Astrocyte (in vitro differentiated cells and primary cell): ENCODE data around the gene FAM234B. TPM values are rescaled to one million over a fixed set of nuclear protein-coding genes. Genes with fewer than 3 reads are reported as not detected.
A peak's percentile ranks its signal among the peaks of the same experiment; 100 is the strongest.

ENCODE experiments used
- DNase-seq: peaks from one replicate; pipeline ENCODE4 v3.0.0-alpha.2; 2010; ENCODE audit warnings: low read depth
- FAIRE-seq: peaks from 2 replicates; lab custom pipeline; 2011; peaks lifted over from hg19 to GRCh38; lab: Jason Lieb, UNC
- H2AFZ ChIP-seq: 2 replicates; pipeline ENCODE4 v1.6.0; 2012; ENCODE audit warnings: low read depth, low read length, inconsistent platforms
- H3K27ac ChIP-seq: 2 replicates; pipeline ENCODE4 v1.5.1; 2011; ENCODE audit warnings: low read depth, low read length, inconsistent platforms
- H3K27me3 ChIP-seq: 2 replicates; pipeline ENCODE4 v1.6.0; 2011; ENCODE audit warnings: low read length, inconsistent platforms; ENCODE audit not compliant: insufficient read depth
- H3K36me3 ChIP-seq: 2 replicates; pipeline ENCODE4 v1.5.1; 2011; ENCODE audit warnings: low read length, inconsistent platforms; ENCODE audit not compliant: insufficient read depth
- H3K4me1 ChIP-seq: 2 replicates; pipeline ENCODE4 v1.5.1; 2011; ENCODE audit warnings: low read length, inconsistent platforms; ENCODE audit not compliant: insufficient read depth
- H3K4me2 ChIP-seq: 2 replicates; pipeline ENCODE4 v1.6.0; 2012; ENCODE audit warnings: low read length, inconsistent platforms
- H3K4me3 ChIP-seq: 2 replicates; pipeline ENCODE4 v1.5.1; 2011; ENCODE audit warnings: low read depth, mild to moderate bottlenecking, low read length, inconsistent platforms; ENCODE audit not compliant: insufficient read depth
- H3K79me2 ChIP-seq: 2 replicates; pipeline ENCODE4 v1.6.0; 2012; ENCODE audit warnings: mild to moderate bottlenecking, low read length, inconsistent platforms; ENCODE audit not compliant: insufficient read depth
- H3K9ac ChIP-seq: 2 replicates; pipeline ENCODE4 v1.6.0; 2012; ENCODE audit warnings: mild to moderate bottlenecking, low read length, inconsistent platforms
- H3K9me3 ChIP-seq: 2 replicates; pipeline ENCODE4 v1.5.1; 2012; ENCODE audit warnings: low read depth, mild to moderate bottlenecking, low read length, inconsistent platforms; ENCODE audit not compliant: insufficient read depth
- H4K20me1 ChIP-seq: 2 replicates; pipeline ENCODE4 v1.6.0; 2012; ENCODE audit warnings: low read length, inconsistent platforms; ENCODE audit not compliant: insufficient read depth
- H3K27ac Mint-ChIP-seq: one replicate; pipeline ENCODE4 v1.8.0; 2021; ENCODE audit warnings: mild to moderate bottlenecking, mixed read lengths; ENCODE audit not compliant: unreplicated experiment
- H3K27me3 Mint-ChIP-seq: one replicate; pipeline ENCODE4 v1.8.0; 2021; ENCODE audit warnings: low read depth, mixed read lengths; ENCODE audit not compliant: unreplicated experiment
- H3K36me3 Mint-ChIP-seq: one replicate; pipeline ENCODE4 v1.8.0; 2021; ENCODE audit warnings: low read depth, mixed read lengths; ENCODE audit not compliant: unreplicated experiment
- H3K4me1 Mint-ChIP-seq: one replicate; pipeline ENCODE4 v1.8.0; 2021; ENCODE audit warnings: low read depth, mixed read lengths; ENCODE audit not compliant: unreplicated experiment
- H3K4me3 Mint-ChIP-seq: one replicate; pipeline ENCODE4 v1.8.0; 2021; ENCODE audit warnings: mild to moderate bottlenecking, moderate library complexity, mixed read lengths; ENCODE audit not compliant: unreplicated experiment
- H3K9me3 Mint-ChIP-seq: one replicate; pipeline ENCODE4 v1.8.0; 2021; ENCODE audit warnings: mild to moderate bottlenecking, mixed read lengths; ENCODE audit not compliant: unreplicated experiment
- EZH2 ChIP-seq: IDR thresholded peaks from 2 replicates; pipeline ENCODE4 v1.6.1; 2012; ENCODE audit warnings: mild to moderate bottlenecking, low read length, inconsistent platforms; ENCODE audit not compliant: insufficient read depth
- total RNA-seq: library from RNA; stranded (reverse); gene quantifications from 2 replicates; pipeline ENCODE4 v1.2.1, GENCODE V29; 2021
- TF ChIP-seq, protein P1 (sequence below): IDR thresholded peaks from 2 replicates; pipeline ENCODE4 v1.5.1; 2011; ENCODE audit warnings: low read depth, mild to moderate bottlenecking, inconsistent platforms, low read length, moderate library complexity; ENCODE audit not compliant: insufficient read depth

FAM234B gene
- total RNA-seq, 1 donor from 2014 or later: 6.2 TPM

DNA sequence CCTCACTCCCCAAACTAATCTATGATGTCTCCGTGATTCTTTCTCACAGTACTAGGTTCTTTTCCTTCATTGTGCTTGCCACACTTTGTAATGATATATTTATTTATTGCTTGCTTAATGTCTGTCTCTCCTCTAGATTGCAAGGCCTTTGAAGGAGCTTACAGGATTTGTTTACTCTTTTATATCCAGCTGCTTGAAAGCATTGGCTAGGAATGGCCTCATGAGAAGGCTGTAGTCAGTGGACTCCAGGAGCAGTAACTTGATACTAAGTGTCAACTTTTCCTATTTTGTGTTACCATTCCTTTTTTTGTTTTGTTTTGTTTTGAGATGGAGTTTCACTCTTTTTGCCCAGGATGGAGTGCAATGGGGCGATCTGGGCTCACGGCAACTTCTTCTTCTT is 7.3 kb upstream of the FAM234B start:
- Histone ChIP-seq H3K9ac (no peak overlapping the region), H3K4me1 (peaks cover 5% of the 10 kb centered on the region), H2AFZ (no peak overlapping the region), H3K4me3 (no peak overlapping the region), H3K9me3 (no peaks in the 10 kb centered on the region), H3K27me3 (no peaks in the 10 kb centered on the region), H3K27ac (no peak overlapping the region), H3K36me3 (no peaks in the 10 kb centered on the region), H4K20me1 (no peaks in the 10 kb centered on the region), H3K4me2 (no peak overlapping the region), H3K79me2 (no peaks in the 10 kb centered on the region)
- Mint-ChIP-seq H3K36me3 (no peaks in the 10 kb centered on the region), H3K27me3 (peaks cover 8% of the 10 kb centered on the region), H3K9me3 (no peaks in the 10 kb centered on the region), H3K4me3 (no peak overlapping the region), H3K27ac (no peak overlapping the region), H3K4me1 (peaks cover 6% of the 10 kb centered on the region)
- no peak for DNase-seq
- no peak for FAIRE-seq
- TF ChIP-seq, protein P1, sequence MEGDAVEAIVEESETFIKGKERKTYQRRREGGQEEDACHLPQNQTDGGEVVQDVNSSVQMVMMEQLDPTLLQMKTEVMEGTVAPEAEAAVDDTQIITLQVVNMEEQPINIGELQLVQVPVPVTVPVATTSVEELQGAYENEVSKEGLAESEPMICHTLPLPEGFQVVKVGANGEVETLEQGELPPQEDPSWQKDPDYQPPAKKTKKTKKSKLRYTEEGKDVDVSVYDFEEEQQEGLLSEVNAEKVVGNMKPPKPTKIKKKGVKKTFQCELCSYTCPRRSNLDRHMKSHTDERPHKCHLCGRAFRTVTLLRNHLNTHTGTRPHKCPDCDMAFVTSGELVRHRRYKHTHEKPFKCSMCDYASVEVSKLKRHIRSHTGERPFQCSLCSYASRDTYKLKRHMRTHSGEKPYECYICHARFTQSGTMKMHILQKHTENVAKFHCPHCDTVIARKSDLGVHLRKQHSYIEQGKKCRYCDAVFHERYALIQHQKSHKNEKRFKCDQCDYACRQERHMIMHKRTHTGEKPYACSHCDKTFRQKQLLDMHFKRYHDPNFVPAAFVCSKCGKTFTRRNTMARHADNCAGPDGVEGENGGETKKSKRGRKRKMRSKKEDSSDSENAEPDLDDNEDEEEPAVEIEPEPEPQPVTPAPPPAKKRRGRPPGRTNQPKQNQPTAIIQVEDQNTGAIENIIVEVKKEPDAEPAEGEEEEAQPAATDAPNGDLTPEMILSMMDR: no peak
- TF ChIP-seq EZH2: no peak

DNA sequence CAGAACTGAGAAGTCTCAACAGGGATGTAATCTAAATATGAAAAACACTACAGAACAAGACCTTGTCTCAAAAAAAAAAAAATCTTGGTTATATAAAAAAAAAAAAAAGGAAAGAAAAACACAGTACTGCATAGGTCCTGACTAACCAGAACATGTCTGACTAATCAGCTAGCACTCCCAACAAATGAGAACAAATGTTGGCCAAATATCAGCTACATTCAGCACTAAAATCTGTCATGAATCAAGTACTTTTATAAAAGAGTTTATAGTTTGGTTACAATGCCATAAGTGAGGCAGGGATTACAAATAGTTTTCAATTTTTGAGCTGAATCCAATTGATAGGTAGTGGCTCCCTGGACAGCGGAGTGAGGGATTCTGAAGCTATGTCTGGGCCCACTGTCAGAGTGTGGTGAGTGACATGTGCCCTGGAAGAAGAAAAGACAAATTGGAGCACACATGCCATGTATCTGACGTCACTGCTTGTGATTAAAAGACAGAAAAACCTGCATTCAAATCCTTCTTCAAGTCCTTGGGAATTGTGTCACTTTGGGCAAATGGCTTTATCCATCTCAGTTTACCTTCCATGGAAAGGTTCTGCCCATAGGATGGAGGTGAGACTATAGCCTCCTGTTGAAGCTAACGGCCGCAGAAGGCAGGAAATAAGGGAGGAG is 5.6 kb upstream of the FAM234B start:
- Histone ChIP-seq H3K4me1 (peaks cover 5% of the 10 kb centered on the region), H3K4me3 (no peak overlapping the region), H4K20me1 (no peaks in the 10 kb centered on the region), H3K9me3 (no peaks in the 10 kb centered on the region), H3K9ac (no peak overlapping the region), H3K27me3 (peaks cover 3% of the 10 kb centered on the region), H2AFZ (no peak overlapping the region), H3K79me2 (no peaks in the 10 kb centered on the region), H3K4me2 (peak overlapping the region; percentile 12), H3K27ac (no peak overlapping the region), H3K36me3 (no peaks in the 10 kb centered on the region)
- Mint-ChIP-seq H3K27me3 (peaks cover 14% of the 10 kb centered on the region), H3K27ac (peak overlapping the region; percentile 27), H3K4me3 (no peak overlapping the region), H3K4me1 (peaks cover 6% of the 10 kb centered on the region), H3K9me3 (no peaks in the 10 kb centered on the region), H3K36me3 (no peaks in the 10 kb centered on the region)
- FAIRE-seq (no peak), DNase-seq (peak; percentile 81)
- no peak for TF ChIP-seq EZH2
- TF ChIP-seq, protein P1: no peak

DNA sequence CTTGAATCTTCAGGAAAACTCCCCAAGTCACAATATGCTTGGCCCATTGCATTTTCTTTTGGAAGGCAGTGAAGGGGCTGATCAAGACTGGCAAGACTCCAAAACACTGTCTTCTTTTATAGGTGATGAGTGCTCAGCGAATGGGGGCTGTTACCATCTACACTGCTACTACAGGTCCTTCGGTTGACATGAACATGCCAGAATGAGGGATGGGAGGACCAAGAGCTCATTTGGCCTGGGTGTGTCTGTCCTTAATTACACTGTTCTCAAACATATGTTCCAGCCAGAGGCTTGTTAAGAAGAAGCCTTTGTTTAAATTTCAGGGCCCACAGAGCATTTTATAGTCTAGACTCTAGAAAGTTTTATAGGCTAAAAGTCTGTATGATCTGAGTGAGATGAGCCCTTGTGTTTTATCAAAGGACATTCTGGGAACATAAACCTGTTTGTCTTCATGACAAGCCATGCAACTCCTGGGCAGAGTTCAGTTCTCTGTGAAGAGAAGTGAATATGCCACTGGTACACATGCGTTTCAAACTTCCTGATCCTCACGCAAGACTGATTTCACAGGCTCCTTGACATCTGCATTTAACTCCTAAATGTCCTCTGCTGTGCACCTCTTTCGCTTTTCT is 4.7 kb upstream of the FAM234B start:
- DNase-seq (no peak), FAIRE-seq (no peak)
- Histone ChIP-seq H2AFZ (no peak overlapping the region), H3K36me3 (no peaks in the 10 kb centered on the region), H3K4me1 (peaks cover 8% of the 10 kb centered on the region), H4K20me1 (no peaks in the 10 kb centered on the region), H3K27ac (no peak overlapping the region), H3K4me3 (no peak overlapping the region), H3K27me3 (peaks cover 3% of the 10 kb centered on the region), H3K9ac (no peak overlapping the region), H3K9me3 (no peaks in the 10 kb centered on the region), H3K4me2 (no peak overlapping the region), H3K79me2 (no peaks in the 10 kb centered on the region)
- H3K4me3 Mint-ChIP-seq: no peak overlapping the region
- no peak for TF ChIP-seq EZH2
- TF ChIP-seq, protein P1: no peak
- peaks cover 6% of the 10 kb centered on the region for H3K4me1 Mint-ChIP-seq
- H3K9me3 Mint-ChIP-seq: no peaks in the 10 kb centered on the region
- H3K27ac Mint-ChIP-seq: no peak overlapping the region
- H3K27me3 Mint-ChIP-seq: peaks cover 14% of the 10 kb centered on the region
- H3K36me3 Mint-ChIP-seq: no peaks in the 10 kb centered on the region
